MG63 (cell line): Measurements from ENCODE around the gene TWIST1. TPM values are rescaled to one million over a fixed set of nuclear protein-coding genes. Genes with fewer than 3 reads are reported as not detected.
A peak's percentile ranks its signal among the peaks of the same experiment; 100 is the strongest.

ENCODE experiments used
- DNase-seq: peaks from one replicate; pipeline ENCODE4 v3.0.0-alpha.2; 2020
- H3K27me3 ChIP-seq: fragments of 250-450 bp; sonication (Bioruptor Pico); 2 replicates; pipeline ENCODE4 v1.5.1; 2020; ENCODE audit warnings: mild to moderate bottlenecking, moderate library complexity
- H3K36me3 ChIP-seq: fragments of 250-450 bp; sonication (Bioruptor Pico); 2 replicates; pipeline ENCODE4 v1.5.1; 2020; ENCODE audit warnings: mild to moderate bottlenecking, moderate library complexity
- H3K4me3 ChIP-seq: fragments of 250-450 bp; sonication (Bioruptor Pico); 2 replicates; pipeline ENCODE4 v1.5.1; 2020; ENCODE audit warnings: mild to moderate bottlenecking, moderate library complexity
- H3K9me3 ChIP-seq: fragments of 250-450 bp; sonication (Bioruptor Pico); 2 replicates; pipeline ENCODE4 v1.5.1; 2020; ENCODE audit warnings: mild to moderate bottlenecking, moderate library complexity
- total RNA-seq: library from RNA; depleted of rRNA; stranded (reverse); fragments of >200 nt; shearing (Covaris generic); gene quantifications from 2 replicates; pipeline ENCODE4 v1.2.3, GENCODE V29; 2014; ENCODE audit warnings: low replicate concordance; rRNA removed

TWIST1 gene
- total RNA-seq, result 8.9 and 22.8 TPM in 2 replicates

DNA sequence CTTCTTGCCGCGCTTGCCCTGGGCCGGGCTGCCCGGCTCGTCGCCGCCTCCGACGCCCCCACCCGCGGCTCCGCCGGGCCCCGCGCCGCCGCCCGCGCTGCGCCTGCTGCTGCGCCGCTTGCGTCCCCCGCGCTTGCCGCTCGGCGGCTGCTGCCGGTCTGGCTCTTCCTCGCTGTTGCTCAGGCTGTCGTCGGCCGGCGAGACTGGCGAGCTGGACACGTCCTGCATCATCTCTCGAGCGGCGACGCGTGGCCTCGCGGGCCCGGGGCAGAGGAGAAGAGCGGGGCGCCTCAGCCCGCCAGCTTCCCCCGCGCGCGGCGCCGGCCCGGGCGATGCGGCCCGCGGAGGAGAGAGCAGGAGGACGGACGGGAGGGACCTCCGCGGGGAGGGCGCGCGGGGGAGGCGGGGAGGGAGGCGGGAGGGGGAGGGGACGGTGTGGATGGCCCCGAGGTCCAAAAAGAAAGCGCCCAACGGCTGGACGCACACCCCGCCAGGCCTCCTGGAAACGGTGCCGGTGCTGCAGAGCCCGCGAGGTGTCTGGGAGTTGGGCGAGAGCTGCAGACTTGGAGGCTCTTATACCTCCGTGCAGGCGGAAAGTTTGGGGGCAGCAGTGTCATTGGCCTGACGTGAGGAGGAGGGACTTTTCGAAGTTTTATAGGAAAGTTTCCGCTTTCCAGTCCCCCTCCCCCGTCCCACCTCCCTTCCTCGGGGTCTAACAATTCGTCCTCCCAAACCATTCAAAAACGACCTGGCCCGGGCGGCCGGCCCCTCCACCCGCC is at the start of gene TWIST1:
TSS of gene TWIST1 (minus strand) at position 546 of the 779 bp plus-strand sequence. CDS start at position 231, 315 bp downstream.
- Histone ChIP-seq H3K27me3 (peaks cover 3% of the 10 kb centered on the region), H3K9me3 (no peaks in the 10 kb centered on the region), H3K36me3 (no peaks in the 10 kb centered on the region), H3K4me3 (peak within 1 kb of the TSS; percentile 61)
- DNase-seq, result peak; percentile 57

- no peaks in the 10 kb centered on the region for H3K27me3 ChIP-seq
- no peak overlapping the region for H3K4me3 ChIP-seq
- H3K36me3 ChIP-seq, result no peaks in the 10 kb centered on the region
- H3K9me3 ChIP-seq, result no peaks in the 10 kb centered on the region
- DNase-seq, result no peak
These were observed 44.2 kb upstream of the TWIST1 start for GRCh38 chr7:19161671-19162070.

DNA sequence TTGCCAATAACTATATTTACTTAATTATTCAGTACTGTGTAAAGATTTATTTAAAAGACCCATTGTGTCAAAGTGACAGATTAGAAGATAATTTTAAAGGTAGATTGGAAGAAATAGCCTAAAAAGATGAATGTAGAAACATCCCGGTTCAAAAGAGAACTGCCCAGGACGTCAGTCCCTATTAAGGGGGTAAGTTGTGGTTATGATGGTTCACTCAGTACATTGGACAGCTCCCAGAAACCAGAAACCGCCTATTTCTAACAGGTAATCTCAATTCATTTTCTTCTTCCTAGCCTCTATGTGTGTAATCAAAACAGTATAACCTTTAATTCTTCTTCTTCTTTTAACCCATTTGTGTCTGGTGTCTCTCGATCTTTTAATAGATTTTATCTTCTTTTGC is 29.3 kb upstream of the TWIST1 start:
- H3K4me3 ChIP-seq, result no peak overlapping the region
- no peak for DNase-seq
- no peaks in the 10 kb centered on the region for H3K9me3 ChIP-seq

DNA sequence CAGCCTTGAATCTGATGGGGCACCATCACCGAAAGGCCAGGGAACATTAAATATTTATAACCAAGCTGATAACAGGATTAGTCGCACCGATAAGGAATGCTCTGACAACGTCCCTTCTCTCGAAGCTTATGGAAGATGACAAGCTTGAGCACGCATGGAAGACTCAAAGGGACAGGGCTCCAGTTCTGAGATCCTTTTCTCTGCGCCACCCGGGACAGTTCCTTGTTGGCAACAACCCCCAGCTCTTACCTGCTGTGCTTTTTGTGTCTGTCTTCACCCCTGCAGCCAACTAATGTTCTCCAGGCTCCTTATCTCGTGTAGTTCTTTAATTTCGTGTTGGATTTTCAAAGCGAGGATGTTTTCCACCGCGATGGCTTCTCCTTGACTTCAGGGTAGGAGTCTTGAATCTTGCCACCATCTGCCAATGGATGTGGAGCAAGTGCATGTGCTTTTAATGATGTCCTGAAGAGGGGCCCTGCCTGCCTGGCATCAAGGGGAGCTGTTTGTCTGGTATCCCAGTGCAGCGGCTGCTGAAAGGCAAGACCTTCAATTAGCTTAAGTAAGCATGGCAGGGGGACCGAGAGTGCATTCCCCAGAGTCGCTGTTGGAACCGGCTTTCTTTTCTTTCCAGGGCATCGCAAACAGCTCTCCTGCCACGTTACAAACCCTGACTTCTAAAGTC is 28.1 kb upstream of the TWIST1 start:
- Histone ChIP-seq H3K9me3 (no peaks in the 10 kb centered on the region), H3K27me3 (no peaks in the 10 kb centered on the region), H3K4me3 (no peak overlapping the region), H3K36me3 (no peaks in the 10 kb centered on the region)
- no peak for DNase-seq

More for the DNA sequence above, 29.3 kb upstream of the TWIST1 start:
- Histone ChIP-seq H3K27me3 (no peaks in the 10 kb centered on the region), H3K36me3 (no peaks in the 10 kb centered on the region)

DNA sequence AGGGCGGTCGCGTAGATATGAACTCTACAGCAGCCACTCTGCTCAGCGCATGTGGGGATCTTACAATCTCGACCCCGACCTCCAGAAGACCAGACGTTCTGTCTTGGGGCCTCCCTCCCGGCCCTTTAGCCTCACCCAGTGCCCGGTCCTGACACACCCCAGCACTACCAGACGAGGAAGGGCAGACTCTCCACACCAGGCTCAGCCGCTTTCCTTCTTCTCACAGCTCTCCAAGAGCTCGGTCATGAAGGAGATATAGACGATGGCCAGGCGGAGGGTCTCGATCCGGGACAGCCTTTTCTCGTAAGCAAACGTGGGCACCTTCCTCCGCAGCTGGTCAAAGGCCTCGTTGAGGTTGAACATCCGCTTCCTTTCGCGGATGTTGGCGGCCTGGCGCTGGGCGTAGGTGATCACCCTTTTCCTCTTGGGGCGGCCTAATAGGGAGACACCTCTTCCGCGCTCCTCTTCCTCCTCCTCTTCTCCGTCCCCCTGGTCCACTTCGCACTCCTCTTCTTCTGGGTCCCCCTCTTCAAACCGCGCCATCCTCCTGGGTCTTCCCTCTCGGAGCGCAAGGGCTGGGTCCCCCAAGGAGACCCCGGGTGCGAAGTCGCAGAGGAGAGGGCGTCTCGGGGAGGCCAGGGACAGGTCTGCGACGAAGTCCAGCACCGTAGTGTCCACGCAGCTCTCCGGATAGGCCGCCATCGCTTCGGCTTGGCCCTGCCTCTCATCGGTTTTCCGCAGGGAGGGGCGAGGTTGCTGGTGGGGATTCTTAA is 27.4 kb upstream of the TWIST1 start, which contains the start of gene FERD3L:
TSS of gene FERD3L (minus strand) at position 761 of the 773 bp plus-strand sequence. CDS start at position 702, 59 bp downstream.
- no peak for DNase-seq
- Histone ChIP-seq H3K36me3 (no peaks in the 10 kb centered on the region), H3K4me3 (no peak within 1 kb of the TSS), H3K27me3 (no peaks in the 10 kb centered on the region), H3K9me3 (no peaks in the 10 kb centered on the region)

GRCh38 chr7:19143881-19144574 is 26.6 kb upstream of the TWIST1 start:
- Histone ChIP-seq H3K36me3 (no peaks in the 10 kb centered on the region), H3K9me3 (no peaks in the 10 kb centered on the region), H3K4me3 (no peak overlapping the region), H3K27me3 (no peaks in the 10 kb centered on the region)
- no peak for DNase-seq

DNA sequence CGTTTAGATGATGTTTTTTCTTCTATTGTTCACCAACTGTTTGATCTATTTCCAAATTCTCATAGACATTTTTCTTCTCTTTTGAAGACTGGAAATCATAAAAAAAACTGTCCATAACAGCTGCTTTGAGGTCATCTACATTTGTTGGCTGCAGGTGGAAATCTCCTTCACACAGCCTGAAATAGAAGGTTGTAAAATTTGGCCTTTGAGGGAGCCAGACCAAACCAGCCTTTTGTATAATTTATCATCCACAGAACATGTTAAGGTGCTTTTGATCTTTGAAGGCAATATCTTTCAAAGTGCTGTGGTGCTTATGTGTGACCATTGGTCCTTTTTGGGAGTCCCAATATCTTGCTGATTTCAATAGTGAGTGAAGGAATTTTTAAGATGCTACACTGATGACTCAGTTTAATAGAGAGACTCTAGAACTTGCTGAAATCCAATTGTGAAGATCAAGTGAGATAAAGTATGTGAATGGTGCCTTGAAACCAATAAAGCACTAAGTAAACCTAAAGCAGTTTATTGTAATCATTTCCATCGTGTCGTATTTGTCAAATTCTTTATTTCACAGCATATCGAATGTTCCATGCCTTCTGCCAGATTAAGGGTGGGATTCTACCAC is 22.4 kb upstream of the TWIST1 start:
- Histone ChIP-seq H3K9me3 (no peaks in the 10 kb centered on the region), H3K36me3 (no peaks in the 10 kb centered on the region), H3K4me3 (no peak overlapping the region), H3K27me3 (no peaks in the 10 kb centered on the region)
- DNase-seq, result no peak

- no peaks in the 10 kb centered on the region for H3K9me3 ChIP-seq
These were observed 16.4 kb upstream of the TWIST1 start for GRCh38 chr7:19133886-19134285.

GRCh38 chr7:19133390-19133789 is 16.0 kb upstream of the TWIST1 start:
- Histone ChIP-seq H3K36me3 (no peaks in the 10 kb centered on the region), H3K9me3 (no peaks in the 10 kb centered on the region), H3K27me3 (no peaks in the 10 kb centered on the region), H3K4me3 (no peak overlapping the region)
- no peak for DNase-seq

More at GRCh38 chr7:19133886-19134285, 16.4 kb upstream of the TWIST1 start:
- Histone ChIP-seq H3K36me3 (no peaks in the 10 kb centered on the region), H3K27me3 (no peaks in the 10 kb centered on the region), H3K4me3 (no peak overlapping the region)
- no peak for DNase-seq

GRCh38 chr7:19128856-19129255 is 11.4 kb upstream of the TWIST1 start:
- Histone ChIP-seq H3K27me3 (no peaks in the 10 kb centered on the region), H3K4me3 (no peak overlapping the region), H3K36me3 (no peaks in the 10 kb centered on the region), H3K9me3 (no peaks in the 10 kb centered on the region)
- DNase-seq, result no peak

DNA sequence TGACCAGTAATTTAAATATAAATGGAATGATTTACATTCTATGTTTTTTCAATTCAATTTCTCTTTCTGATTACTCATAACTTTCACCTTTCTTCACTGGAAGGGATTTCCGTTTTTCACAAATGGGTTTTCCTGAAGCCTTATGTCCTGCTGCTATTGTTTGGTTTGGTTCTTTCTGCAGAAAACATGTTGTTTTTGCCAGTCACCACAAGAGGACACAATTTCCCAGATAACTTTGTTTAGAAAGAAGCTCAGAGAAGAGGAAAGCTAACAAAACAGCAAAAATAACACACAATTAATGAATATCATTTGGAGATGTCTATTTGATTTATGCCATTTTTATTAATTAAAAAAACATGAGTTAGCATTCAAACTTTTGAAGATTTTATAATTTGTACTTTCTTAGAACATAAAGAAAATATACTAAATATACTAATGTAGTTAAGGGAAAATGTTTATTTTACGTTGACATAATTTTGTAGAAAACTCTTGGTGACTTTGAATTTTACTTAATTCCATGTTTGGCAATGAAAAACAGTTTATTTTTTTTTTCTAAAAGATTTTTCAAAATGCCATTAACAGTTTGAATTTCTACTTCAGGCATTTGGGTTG is 4.6 kb upstream of the TWIST1 start:
- Histone ChIP-seq H3K9me3 (no peaks in the 10 kb centered on the region), H3K36me3 (no peaks in the 10 kb centered on the region), H3K4me3 (no peak overlapping the region), H3K27me3 (peaks cover 3% of the 10 kb centered on the region)
- DNase-seq, result no peak

GRCh38 chr7:19119870-19120486 is 2.5 kb upstream of the TWIST1 start:
- Histone ChIP-seq H3K9me3 (no peaks in the 10 kb centered on the region), H3K36me3 (no peaks in the 10 kb centered on the region), H3K4me3 (no peak overlapping the region), H3K27me3 (peaks cover 3% of the 10 kb centered on the region)
- no peak for DNase-seq

- H3K9me3 ChIP-seq, result no peaks in the 10 kb centered on the region
- H3K27me3 ChIP-seq, result peaks cover 3% of the 10 kb centered on the region
- no peaks in the 10 kb centered on the region for H3K36me3 ChIP-seq
- no peak for DNase-seq
- no peak overlapping the region for H3K4me3 ChIP-seq
These were observed 1.9 kb upstream of the TWIST1 start for GRCh38 chr7:19119372-19119771.

- no peak overlapping the region for H3K4me3 ChIP-seq
- DNase-seq, result no peak
- no peaks in the 10 kb centered on the region for H3K36me3 ChIP-seq
- peaks cover 3% of the 10 kb centered on the region for H3K27me3 ChIP-seq
- H3K9me3 ChIP-seq, result no peaks in the 10 kb centered on the region
These were observed 1.4 kb upstream of the TWIST1 start for GRCh38 chr7:19118636-19119371.
